NCI-H446 (cell line): ENCODE data around the gene LRFN2.

Experiments used
- DNase-seq, 2 experiments: peaks; one replicate each; lab custom pipeline; 2025; lab: John Stamatoyannopoulos, UW

The LRFN2 gene

DNA sequence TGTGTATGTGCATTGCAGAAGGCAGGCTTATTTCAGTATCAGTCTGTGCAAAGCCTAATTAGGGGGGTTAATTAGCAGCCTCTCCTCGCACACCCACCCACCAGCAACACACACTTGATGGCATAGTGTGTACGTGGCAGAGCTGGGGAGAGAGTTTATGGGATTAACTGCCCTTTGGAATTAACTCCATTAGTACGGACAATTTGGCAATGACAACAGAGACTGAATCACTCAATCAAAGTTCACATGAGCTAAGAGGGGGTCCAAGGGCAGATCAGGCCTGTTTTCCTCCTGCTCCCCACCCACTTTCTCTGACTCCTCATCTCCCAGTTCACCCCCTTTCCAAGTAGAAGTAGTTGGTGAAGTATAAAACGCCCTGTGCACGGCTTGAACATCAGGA lies 69.5 kb downstream of the LRFN2 start:
- DNase-seq, result no peak

DNA sequence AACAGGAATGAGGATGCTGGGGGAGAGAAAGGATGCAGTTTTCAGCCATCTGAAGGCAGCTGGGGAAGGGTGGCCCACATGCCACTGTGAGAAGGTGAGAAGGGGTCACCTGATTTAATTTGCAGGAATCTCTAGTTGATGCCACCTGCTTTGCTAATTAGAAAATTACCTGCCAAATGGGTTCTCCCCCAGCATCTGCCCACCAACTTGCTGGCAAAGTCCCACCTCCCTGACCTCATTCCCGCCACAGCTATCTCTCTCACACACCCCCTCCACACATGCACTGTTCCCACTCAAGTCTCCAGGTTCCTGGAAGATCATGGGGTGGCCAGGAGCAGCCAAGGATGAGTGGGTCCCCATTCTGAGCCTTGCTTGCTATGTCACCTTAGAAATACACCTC lies 70.7 kb downstream of the LRFN2 start:
- no peak for DNase-seq

DNA sequence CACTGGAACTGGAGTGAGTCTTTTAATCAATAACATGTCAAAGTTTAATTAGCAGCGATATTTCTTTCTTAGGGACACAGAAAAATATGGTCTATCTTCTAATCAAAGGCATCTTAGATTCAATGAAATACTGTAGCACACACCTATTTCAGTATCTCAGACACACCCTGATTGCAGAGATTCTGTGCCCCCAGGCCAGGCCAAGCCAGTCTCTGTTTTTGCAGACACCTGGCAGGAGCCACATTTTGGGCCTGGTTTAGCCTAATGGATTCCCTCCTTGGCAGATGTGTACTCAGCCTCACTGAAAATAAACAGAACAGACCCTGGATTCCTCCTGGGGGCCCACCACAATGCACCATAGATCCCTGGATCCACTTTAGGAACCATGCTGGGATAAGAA lies 74.8 kb downstream of the LRFN2 start:
- no peak for DNase-seq

- no peak for DNase-seq
Measured at GRCh38 chr6:40511884-40512283, 75.3 kb downstream of the LRFN2 start.

DNA sequence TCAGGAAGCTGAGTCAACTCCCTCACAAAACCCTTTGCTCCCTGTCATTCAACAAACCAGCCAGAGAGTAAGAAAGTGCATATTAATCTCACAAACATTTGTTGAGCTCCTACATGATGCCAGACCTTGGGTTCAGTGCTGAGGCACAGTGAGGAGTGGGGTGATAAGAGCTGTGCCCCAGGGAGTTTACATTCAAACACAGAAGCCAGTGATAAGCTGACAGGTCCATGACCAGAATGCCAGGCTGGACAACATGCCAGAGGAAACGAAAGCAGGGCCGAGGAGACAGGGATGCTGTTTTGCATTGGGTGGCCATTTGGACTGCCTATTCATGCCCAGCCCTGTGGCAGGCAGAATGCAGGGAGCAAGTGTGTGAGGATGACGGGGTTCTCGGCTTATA lies 76.7 kb downstream of the LRFN2 start:
- no peak for DNase-seq

DNA sequence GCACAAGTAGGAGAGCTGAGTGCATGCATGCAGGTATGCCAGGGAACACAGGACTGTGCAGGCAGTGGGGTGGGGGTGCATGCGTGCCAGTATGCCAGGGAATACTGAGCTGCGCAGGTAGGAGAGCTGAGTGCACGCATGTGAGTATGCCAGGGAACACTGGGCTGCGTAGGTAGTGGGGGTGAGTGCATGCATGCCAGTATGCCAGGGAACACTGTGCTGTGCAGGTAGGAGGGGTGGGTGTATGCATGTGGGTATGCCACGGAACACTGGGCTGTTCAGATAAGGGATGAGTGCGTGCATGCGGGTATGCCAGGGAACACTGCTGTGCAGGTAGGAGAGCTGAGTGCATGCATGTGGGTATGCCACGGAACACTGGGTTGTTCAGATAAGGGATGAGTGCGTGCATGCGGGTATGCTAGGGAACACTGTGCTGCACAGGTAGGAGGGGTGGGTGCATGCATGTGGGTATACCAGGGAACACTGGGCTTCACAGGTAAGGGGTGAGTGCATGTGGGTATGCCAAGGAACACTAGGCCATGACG lies 77.4 kb downstream of the LRFN2 start:
- no peak for DNase-seq

DNA sequence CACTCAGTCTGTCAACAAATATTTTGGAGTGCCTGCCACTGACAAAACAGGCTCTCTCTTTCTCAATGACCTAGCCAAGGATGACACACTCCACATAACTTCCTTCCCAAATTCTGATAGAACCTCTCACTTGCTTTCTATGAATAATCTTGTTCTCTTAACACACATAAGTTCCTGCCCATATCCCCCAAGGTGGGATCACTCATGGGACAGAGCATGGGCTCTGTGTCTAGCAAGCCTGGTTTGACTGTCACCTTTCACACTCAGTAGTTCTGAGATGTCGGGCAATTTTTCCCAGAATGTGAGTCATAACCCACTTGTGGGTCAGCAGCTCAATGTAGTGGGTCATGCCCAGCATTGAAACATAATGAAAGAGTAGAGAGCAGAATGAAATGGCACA lies 78.1 kb downstream of the LRFN2 start:
- DNase-seq, result no peak

GRCh38 chr6:40506954-40507353 lies 80.2 kb downstream of the LRFN2 start:
- DNase-seq, result peak; percentile 84 to 85

DNA sequence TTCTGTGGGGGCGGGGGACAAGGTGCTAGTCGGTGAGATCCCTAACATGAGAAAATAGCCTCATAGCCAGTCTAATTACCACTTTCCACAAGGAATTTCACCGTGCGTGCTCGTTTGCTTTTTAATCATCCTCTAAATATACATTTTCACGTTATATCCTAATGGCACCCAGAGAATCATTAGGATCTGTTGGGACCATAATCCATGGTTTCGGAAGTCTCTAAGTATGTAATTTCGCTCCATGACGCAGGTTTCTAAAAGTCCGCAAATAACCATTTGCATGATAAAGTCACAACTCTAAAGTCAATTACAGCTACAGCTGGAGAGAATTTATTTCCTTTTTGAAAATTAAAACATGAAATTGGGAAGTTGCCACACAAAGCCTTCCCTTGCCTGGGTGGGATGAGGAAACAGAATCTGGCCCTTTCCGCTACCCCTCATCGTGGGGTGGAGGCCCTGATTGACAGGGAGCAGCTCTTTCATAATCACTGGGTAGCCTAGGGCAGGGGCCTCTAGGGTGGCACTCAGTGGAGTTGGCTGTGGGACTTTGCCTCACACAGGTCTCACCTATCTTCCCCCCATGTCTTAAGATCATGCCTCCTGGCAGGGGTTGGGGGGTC lies 81.9 kb downstream of the LRFN2 start:
- DNase-seq, result no peak

DNA sequence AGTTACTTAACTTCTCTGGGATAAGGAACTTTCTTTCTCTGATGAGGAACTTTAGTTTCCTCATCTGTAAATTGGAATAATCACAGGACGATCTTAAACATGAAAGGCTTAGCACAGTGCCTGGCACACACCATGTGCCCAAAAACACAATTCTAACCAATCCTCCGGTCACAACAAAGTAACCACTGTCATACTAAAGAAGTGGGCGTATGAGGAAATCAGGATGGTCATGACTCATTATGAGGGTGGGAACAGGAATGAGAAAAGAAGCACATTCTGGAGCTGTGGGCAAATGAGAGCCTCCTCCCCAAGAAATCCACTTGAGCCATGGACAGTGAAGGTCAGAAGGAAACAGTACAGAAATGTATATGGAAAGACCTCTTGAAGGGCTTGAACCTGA lies 82.9 kb downstream of the LRFN2 start:
- DNase-seq, result no peak

- no peak for DNase-seq
Measured at GRCh38 chr6:40500227-40500626, 86.9 kb downstream of the LRFN2 start.

DNA sequence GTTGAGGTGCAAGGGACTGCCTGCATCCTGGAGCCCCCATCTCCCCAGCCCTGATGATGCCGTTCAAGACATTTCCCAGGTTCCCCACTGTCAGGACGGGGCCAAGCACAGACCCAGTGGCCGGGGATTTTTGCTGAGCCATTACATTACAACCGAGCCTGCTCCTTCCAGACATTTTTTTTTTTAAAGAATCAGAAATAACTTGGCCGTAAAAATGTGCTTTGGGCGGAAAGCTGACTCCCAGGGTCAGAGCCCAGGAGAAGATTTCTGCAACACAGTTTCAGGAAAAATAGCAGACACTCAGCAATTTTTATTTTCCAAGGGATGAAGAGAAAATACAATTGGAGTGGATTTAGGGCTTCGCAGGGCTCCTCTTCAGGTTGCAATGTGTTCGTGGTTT lies 87.9 kb downstream of the LRFN2 start:
- DNase-seq, result no peak

DNA sequence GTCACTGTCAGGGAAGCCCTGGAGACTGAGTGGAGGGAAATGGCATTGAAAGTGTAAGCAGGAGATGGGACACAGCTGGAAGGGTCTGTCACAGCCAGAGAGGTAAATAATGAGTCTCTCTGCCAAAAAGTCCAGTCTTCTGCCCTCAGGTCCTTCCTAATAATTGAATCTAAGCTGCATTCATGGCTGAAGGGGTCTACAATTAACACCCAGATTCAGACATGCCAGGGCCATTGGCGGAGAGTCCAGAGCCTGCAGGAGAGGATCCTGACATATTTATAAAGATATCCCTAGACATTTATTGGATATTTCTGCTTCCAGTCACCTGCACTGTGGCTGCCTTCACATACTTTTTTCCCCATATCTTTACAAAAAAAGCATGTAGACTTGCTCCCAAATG lies 89.0 kb downstream of the LRFN2 start:
- DNase-seq, result no peak

DNA sequence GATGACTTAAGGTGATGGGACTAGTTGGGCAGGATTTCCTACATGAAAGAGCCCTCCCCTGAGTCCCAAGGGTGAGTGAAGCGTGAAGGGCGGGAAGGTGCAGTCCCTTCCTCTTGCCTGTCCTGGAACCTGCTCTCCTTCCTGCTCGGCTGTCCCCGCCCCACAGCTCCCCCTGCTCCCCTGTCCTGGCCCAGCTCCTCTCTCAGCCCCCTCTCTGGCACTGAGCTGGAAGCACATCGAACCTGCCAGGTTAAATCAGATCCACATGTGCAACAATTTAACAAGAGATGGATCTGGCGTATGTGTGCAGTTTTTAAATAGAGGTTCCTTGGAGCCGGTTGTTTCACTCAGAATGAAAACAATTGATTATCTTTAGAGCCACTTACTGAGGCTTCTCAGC lies 95.0 kb downstream of the LRFN2 start:
- no peak for DNase-seq

DNA sequence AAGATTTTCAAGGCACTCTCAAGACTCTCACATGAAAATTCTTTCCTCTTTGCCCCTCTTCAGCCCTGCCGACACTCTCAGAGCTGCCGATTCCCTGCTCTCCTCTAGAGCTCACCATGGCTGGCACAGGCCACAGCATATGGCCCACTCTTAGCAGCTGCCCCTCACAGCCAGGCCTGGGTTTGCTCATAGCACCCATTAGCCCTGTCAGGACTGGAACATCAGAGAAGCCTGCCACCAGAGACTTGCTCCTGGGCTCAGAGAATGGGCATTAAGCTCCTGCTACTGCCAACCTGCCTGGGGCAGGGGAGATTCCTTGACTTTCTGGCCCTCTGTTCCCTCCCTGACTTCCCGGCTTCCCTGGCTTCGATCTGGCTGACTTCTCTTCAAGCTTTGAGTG lies 96.7 kb downstream of the LRFN2 start:
- no peak for DNase-seq

- DNase-seq, result no peak
Measured at GRCh38 chr6:40489798-40490197, 97.4 kb downstream of the LRFN2 start.

GRCh38 chr6:40486576-40486975 lies 100.6 kb downstream of the LRFN2 start:
- DNase-seq, result no peak

DNA sequence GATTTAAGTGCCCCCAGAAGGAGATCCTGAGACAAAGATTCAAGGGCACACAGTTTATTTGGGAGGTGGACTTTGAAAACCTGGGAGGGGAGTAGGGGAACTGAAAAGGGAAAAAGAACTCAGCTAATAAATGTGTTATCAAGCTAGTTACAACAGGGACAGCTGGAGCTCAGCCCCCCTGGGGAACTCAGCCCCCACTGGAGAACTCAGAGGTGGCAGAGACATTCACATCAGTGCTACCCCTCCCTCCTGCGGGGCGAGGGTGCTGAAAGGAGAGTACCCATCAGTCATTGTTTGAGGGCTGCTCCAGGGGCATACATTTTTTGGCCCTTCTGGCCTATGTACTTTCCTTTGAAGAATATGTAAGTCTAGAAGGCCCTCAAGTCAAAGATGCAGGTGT lies 101.4 kb downstream of the LRFN2 start:
- no peak for DNase-seq

DNA sequence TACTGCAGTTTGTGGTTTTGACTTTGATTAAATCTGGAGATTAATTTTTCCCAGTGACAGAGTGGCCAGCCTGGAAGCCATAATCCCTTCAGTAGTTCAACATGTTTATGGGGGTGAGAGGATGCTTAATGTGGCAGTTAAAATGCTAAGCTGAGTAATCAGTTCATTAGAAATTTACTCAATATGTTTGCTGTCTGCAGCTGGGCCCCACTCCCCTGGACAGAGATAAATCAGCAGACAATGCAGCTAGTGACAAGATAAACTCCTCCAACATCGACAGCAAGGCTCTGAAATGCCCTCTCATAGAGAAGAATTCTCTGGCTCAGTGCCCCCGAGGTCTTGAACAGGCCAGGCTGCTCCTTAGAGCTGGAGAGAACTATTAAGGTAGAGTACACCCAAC lies 101.9 kb downstream of the LRFN2 start:
- DNase-seq, result peak in 1 of 2 experiments; percentile 18

DNA sequence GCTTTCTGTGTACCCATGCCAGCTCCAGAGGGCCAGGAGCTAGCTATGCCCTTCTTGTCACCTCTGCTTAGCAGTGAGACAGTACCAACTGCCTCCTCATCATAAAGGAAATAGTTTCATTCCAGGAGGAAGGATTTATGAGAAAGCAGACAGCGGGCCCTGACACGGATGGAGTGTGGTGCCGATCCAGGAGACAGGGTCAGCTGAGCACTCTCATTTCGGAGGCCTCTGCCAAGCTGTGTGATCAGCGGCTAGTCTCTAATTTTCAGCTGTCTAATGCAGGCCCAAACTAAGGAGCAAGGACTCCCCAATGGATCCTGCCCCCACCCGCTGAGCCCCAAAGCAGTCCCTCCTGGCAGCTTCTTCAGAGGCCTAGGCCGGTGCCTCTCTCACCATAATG lies 103.1 kb downstream of the LRFN2 start:
- DNase-seq, result no peak

DNA sequence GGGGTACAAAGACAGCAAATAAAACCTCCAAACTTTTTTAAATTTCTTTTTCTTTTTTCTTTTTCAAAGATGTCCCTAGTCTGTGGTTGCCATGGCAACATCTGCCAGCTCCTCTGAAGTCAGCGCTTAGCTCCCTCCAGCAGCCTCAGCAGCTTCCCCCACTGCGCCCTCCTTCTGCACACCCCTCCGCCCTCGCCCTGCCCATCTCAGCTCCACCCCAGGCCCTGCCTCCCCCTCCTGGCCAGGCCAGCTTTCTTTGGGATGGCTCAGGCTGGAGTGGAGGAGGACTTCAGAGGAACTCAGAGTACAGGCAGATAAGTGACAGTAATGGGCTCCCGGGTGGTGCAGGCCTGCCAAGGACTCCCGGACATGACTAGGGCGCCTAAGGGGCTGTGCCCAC lies 104.6 kb downstream of the LRFN2 start:
- peak in 1 of 2 experiments; percentile 36 for DNase-seq

DNA sequence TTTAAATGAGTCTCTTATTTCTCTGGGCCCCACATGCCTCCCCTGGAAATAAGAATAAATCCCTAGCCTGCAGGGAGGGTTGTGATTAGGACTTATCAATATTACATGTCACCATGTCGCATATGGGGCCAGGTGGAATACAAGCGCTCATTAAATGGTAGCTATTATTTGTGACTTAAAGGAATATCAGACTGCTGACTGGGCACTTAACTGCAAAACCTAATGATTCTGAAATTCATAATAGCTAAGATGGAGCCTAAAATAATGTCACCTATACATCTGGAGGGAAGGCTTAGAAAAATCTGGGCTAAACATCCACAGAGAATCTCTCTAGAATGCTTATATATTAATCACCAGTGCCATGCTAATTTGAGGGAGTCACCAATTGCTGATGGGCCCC lies 106.5 kb downstream of the LRFN2 start:
- DNase-seq, result no peak

- DNase-seq, result peak in 1 of 2 experiments; percentile 16
Measured at GRCh38 chr6:40479706-40480105, 107.5 kb downstream of the LRFN2 start.
